Activated effector memory CD4-positive, alpha-beta T cell treated with anti-CD3 and anti-CD28 coated beads, Interleukin-2, amount 50 U/mL, for 16 hours (primary cell): ENCODE measurements around the gene KCTD6.

Source experiments
- DNase-seq: peaks from one replicate; pipeline ENCODE4 v3.0.0-alpha.2; 2020

The KCTD6 gene

GRCh38 chr3:58487140-58487886 lies 4.6 kb upstream of the KCTD6 start:
- no peak for DNase-seq

GRCh38 chr3:58488967-58489366 lies 2.9 kb upstream of the KCTD6 start:
- DNase-seq, result no peak

- peak; percentile 66 for DNase-seq
Observed at GRCh38 chr3:58490860-58491501, 915 bp upstream of the KCTD6 start.

GRCh38 chr3:58492494-58492905 lies 604 bp downstream of the KCTD6 start:
- peak; percentile 66 for DNase-seq

- DNase-seq, result no peak
Observed at GRCh38 chr3:58494107-58494506, 2.2 kb downstream of the KCTD6 start.

GRCh38 chr3:58495101-58495500 lies 3.2 kb downstream of the KCTD6 start:
- DNase-seq, result no peak

- no peak for DNase-seq
Observed at GRCh38 chr3:58496206-58496857, 4.4 kb downstream of the KCTD6 start.

GRCh38 chr3:58497097-58497496 lies 5.2 kb downstream of the KCTD6 start:
- DNase-seq, result no peak

- DNase-seq, result no peak
Observed at GRCh38 chr3:58502872-58503271, 11.0 kb downstream of the KCTD6 start.

GRCh38 chr3:58507356-58508078 lies 15.6 kb downstream of the KCTD6 start:
- DNase-seq, result no peak

GRCh38 chr3:58508437-58508836 lies 16.5 kb downstream of the KCTD6 start:
- DNase-seq, result no peak

GRCh38 chr3:58514405-58514804 lies 22.5 kb downstream of the KCTD6 start:
- no peak for DNase-seq

GRCh38 chr3:58518291-58518789 lies 26.4 kb downstream of the KCTD6 start:
- no peak for DNase-seq

- DNase-seq, result no peak
Observed at GRCh38 chr3:58519668-58520402, 27.9 kb downstream of the KCTD6 start.

GRCh38 chr3:58520403-58521335 lies 28.8 kb downstream of the KCTD6 start:
- DNase-seq, result no peak

GRCh38 chr3:58521336-58521670 lies 29.4 kb downstream of the KCTD6 start:
- no peak for DNase-seq

- DNase-seq, result no peak
Observed at GRCh38 chr3:58521917-58522631, 30.2 kb downstream of the KCTD6 start.

- DNase-seq, result no peak
Observed at GRCh38 chr3:58522759-58523425, 31.0 kb downstream of the KCTD6 start.

- DNase-seq, result no peak
Observed at GRCh38 chr3:58524326-58524888, 32.5 kb downstream of the KCTD6 start.

GRCh38 chr3:58526515-58526957 lies 34.6 kb downstream of the KCTD6 start:
- DNase-seq, result no peak
